Gastrocnemius medialis (tissue), 4 donors: ENCODE measurements around the gene SLC27A3. TPM values are rescaled to one million over a fixed set of nuclear protein-coding genes. Genes with fewer than 3 reads are reported as not detected.
A peak's percentile ranks its signal among the peaks of the same experiment; 100 is the strongest.

Source experiments
- ATAC-seq, 2 donors: fragments of 150-250 bp; one replicate each; pipeline ENCODE4 v1.9.1; 2016
- DNase-seq, 2 donors: peaks; one replicate each; pipeline ENCODE4 v3.0.0-alpha.2; 2019
- H3K27ac ChIP-seq, 4 donors: fragments of 200-600 bp; sonication (generic); 1 replicate in 1 of 4; 2 replicates in 3 of 4; pipeline ENCODE4 v1.5.1; 2016 to 2018; ENCODE audit warnings: mild to moderate bottlenecking in 2 of 4, moderate library complexity in 1 of 4
- H3K27me3 ChIP-seq, 3 donors: fragments of 200-600 bp; sonication (generic) in 2 of 3; 1 replicate in 1 of 3; 2 replicates in 2 of 3; pipeline versions ENCODE4 v1.5.1 to v1.6.0; 2016 to 2019; ENCODE audit warnings: mild to moderate bottlenecking in 1 of 3, moderate library complexity in 1 of 3
- H3K36me3 ChIP-seq, 2 donors: fragments of 200-600 bp; sonication (generic) in 1 of 2; one replicate each; pipeline ENCODE4 v1.5.1; 2017 to 2018
- H3K4me1 ChIP-seq, 2 donors: fragments of 200-600 bp; sonication (generic) in 1 of 2; one replicate each; pipeline ENCODE4 v1.5.1; 2016 to 2017; ENCODE audit warnings: mild to moderate bottlenecking in 2 of 2
- H3K4me3 ChIP-seq, 4 donors: fragments of 200-600 bp; sonication (generic) in 3 of 4; 1 replicate in 1 of 4; 2 replicates in 3 of 4; pipeline ENCODE4 v1.5.1; 2016 to 2019; ENCODE audit warnings: mild to moderate bottlenecking in 2 of 4
- H3K9me3 ChIP-seq, 3 donors: fragments of 200-600 bp; sonication (generic) in 2 of 3; 1 replicate in 1 of 3; 2 replicates in 2 of 3; pipeline ENCODE4 v1.5.1; 2016 to 2019
- CTCF ChIP-seq, 5 experiments: fragments of 450-650 bp in 3 of 5; fragments of 200-600 bp in 2 of 5; sonication (generic) in 2 of 5; IDR thresholded peaks in 4 of 5; conservative IDR thresholded peaks in 1 of 5; 1 replicate in 4 of 5; 2 replicates in 1 of 5; pipeline ENCODE4 v1.5.1; 2016 to 2019; ENCODE audit warnings: antibody characterized with exemption in 5 of 5, mild to moderate bottlenecking in 3 of 5, moderate library complexity in 3 of 5
- POLR2A ChIP-seq, 2 donors: fragments of 450-650 bp; IDR thresholded peaks; one replicate each; pipeline ENCODE4 v1.6.1; 2017; ENCODE audit warnings: antibody characterized with exemption in 2 of 2, mild to moderate bottlenecking in 2 of 2, moderate library complexity in 2 of 2
- in situ Hi-C, 4 donors: fragments of 200-750 bp; cut with MboI; loops; one replicate each; pipeline versions ENCODE4 v1.15.0 to v1.8.0; 2017; ENCODE audit warnings: low sequenced_read_pairs in 4 of 4
- intact Hi-C: fragments of 100-400 bp; cut with DNase I; formaldehyde crosslinking; loops from one replicate; pipeline ENCODE4 v1.15.1; 2023; ENCODE audit warnings: low total_unique reads
- total RNA-seq, 4 donors: library from RNA; depleted of rRNA; stranded (reverse); fragments of >200 nt; gene quantifications; one replicate each; pipeline versions ENCODE4 v1.1.0 to v1.2.3, GENCODE V29; 2016

SLC27A3 gene
- total RNA-seq, 4 donors from 2014 or later = 2.3 to 7.9 (median 3.7) TPM

GRCh38 chr1:153805886-153806719 is 30.9 kb downstream of the SLC27A3 start:
- peaks cover 0 to 30% of the 10 kb centered on the region in 2 donors for H3K4me1 ChIP-seq
- peak overlapping the region; percentile 15 to 82 (median 68) for H3K27ac ChIP-seq
- DNase-seq (no peak), ATAC-seq (no peak)
- no peak for TF ChIP-seq POLR2A (IDR thresholded peaks at IDR 0.05)
- no peaks in the 10 kb centered on the region for H3K9me3 ChIP-seq
- H3K36me3 ChIP-seq = peaks cover 0 to 32% of the 10 kb centered on the region in 2 donors
- in situ Hi-C loops (loop anchor here in 3 of 4 donors (25.0 kb wide), 1 partner anchor 106 kb away; the partner anchor contains the start of gene GATAD2B (in 3 of the 3)), intact Hi-C loops (no loop called here)
- no peaks in the 10 kb centered on the region for H3K27me3 ChIP-seq
- H3K4me3 ChIP-seq = no peak overlapping the region

- Histone ChIP-seq H3K27ac (peak overlapping the region; percentile 19 to 74 (median 38)), H3K4me1 (peaks cover 0 to 25% of the 10 kb centered on the region in 2 donors), H3K27me3 (no peaks in the 10 kb centered on the region), H3K4me3 (no peak overlapping the region), H3K9me3 (no peaks in the 10 kb centered on the region), H3K36me3 (peaks cover 2 to 74% of the 10 kb centered on the region in 2 donors)
- peak; percentile 57 to 80 for ATAC-seq
- in situ Hi-C loops (loop anchor here (10.0 to 25.0 kb wide), 2 partner anchors 96 to 158 kb away; partner anchors contain the start of genes GATAD2B (in 3 of the 4) and JTB (in 1 of the 4)), intact Hi-C loops (loop anchor here (5.0 kb wide), 1 partner anchor 106 kb away; the partner anchor contains the start of gene GATAD2B)
- TF ChIP-seq CTCF (IDR thresholded peaks at IDR 0.05 in 4 of 5, conservative IDR thresholded peaks at IDR 0.05 in 1 of 5) (no peak), POLR2A (IDR thresholded peaks at IDR 0.05) (no peak)
- DNase-seq = peak in 1 of 2 donors; percentile 26
Observed at GRCh38 chr1:153816283-153816889, 41.2 kb downstream of the SLC27A3 start.

DNA sequence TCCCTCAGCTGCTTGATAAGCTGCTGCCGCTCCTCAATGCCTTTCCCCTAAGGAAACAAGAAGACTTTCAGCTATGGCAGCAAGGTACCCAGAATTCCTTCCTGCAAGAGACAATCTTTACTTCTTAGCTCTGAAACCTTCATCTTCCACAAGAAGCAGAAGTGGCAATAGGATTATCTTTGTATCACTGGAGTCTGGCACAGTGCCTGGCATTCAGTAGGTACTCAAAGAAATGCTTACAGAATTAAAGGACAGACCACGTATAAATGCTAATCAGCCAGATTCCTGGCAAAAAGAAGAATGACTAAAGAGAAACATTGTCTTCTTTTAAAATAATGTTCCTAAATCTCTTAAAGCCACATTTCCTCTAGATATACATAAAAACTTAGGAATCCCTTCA is 43.7 kb downstream of the SLC27A3 start:
- no peak for ATAC-seq

GRCh38 chr1:153827168-153827964 is 52.2 kb downstream of the SLC27A3 start:
- no peak for ATAC-seq
- in situ Hi-C loops (no loop called here), intact Hi-C loops (no loop called here)
- peaks cover 7% of the 10 kb centered on the region in 2 donors for H3K4me1 ChIP-seq
- no peak overlapping the region for H3K4me3 ChIP-seq
- H3K9me3 ChIP-seq = no peaks in the 10 kb centered on the region
- no peak for TF ChIP-seq CTCF (IDR thresholded peaks at IDR 0.05 in 4 of 5, conservative IDR thresholded peaks at IDR 0.05 in 1 of 5)
- no peak for TF ChIP-seq POLR2A (IDR thresholded peaks at IDR 0.05)
- no peak for DNase-seq
- H3K27me3 ChIP-seq = no peaks in the 10 kb centered on the region
- H3K36me3 ChIP-seq = peaks cover 0 to 31% of the 10 kb centered on the region in 2 donors
- H3K27ac ChIP-seq = no peak overlapping the region

More for the DNA sequence above, 43.7 kb downstream of the SLC27A3 start:
- intact Hi-C loops = loop anchor here (5.0 kb wide), 1 partner anchor 103 kb away; the partner anchor contains the start of gene GATAD2B
- no peak overlapping the region for H3K4me3 ChIP-seq
- TF ChIP-seq CTCF (IDR thresholded peaks at IDR 0.05 in 4 of 5, conservative IDR thresholded peaks at IDR 0.05 in 1 of 5) = no peak
- no peak for TF ChIP-seq POLR2A (IDR thresholded peaks at IDR 0.05)
- H3K27me3 ChIP-seq = no peaks in the 10 kb centered on the region
- in situ Hi-C loops = loop anchor here (10.0 to 25.0 kb wide), 2 partner anchors 93 to 156 kb away; partner anchors contain the start of genes GATAD2B (in 3 of the 4) and JTB (in 1 of the 4)
- H3K36me3 ChIP-seq = peaks cover 0 to 53% of the 10 kb centered on the region in 2 donors
- no peaks in the 10 kb centered on the region for H3K9me3 ChIP-seq
- peaks cover 0 to 25% of the 10 kb centered on the region in 2 donors for H3K4me1 ChIP-seq
- no peak for DNase-seq
- H3K27ac ChIP-seq = peak overlapping the region in 2 of 4 donors; percentile 4 to 20

Other genes with a start within 250 kb of the SLC27A3 start
- gene S100A6, start 239.4 kb upstream of the SLC27A3 start, total RNA-seq = 100 to 1,000 TPM; 153 to 361 (median 224) TPM
- gene S100A5, start 234.5 kb upstream of the SLC27A3 start, total RNA-seq = not detected
- gene S100A4, start 229.6 kb upstream of the SLC27A3 start, total RNA-seq = 100 to 1,000 TPM in 3 of 4 donors, 10 to 100 TPM in 1; 76.8 to 377 (median 144) TPM
- 1 to 10 TPM in 1 of 4 donors, under 1 TPM in 1, not detected in 2; 0.88 to 1.6 TPM for gene S100A3, start 226.1 kb upstream of the SLC27A3 start, total RNA-seq
- gene S100A2, start 209.6 kb upstream of the SLC27A3 start, total RNA-seq = 10 to 100 TPM in 1 of 4 donors, not detected in 3; 14.7 TPM
- 10 to 100 TPM; 21.5 to 52.1 (median 40.7) TPM for gene S100A16, start 162.3 kb upstream of the SLC27A3 start, total RNA-seq
- 1 to 10 TPM in 1 of 4 donors, not detected in 3; 1.8 TPM for gene S100A14, start 159.1 kb upstream of the SLC27A3 start, total RNA-seq
- gene S100A13, start 147.9 kb upstream of the SLC27A3 start, total RNA-seq = 100 to 1,000 TPM; 113 to 237 (median 159) TPM
- 100 to 1,000 TPM; 390 to 932 (median 616) TPM for gene S100A1, start 147.0 kb upstream of the SLC27A3 start, total RNA-seq
- 10 to 100 TPM; 49.5 to 73.4 (median 59.1) TPM for gene CHTOP, start 141.3 kb upstream of the SLC27A3 start, total RNA-seq
- gene SNAPIN, start 116.7 kb upstream of the SLC27A3 start, total RNA-seq = 100 to 1,000 TPM in 1 of 4 donors, 10 to 100 TPM in 3; 64.0 to 127 (median 90.0) TPM
- gene ILF2, start 104.4 kb upstream of the SLC27A3 start, total RNA-seq = 100 to 1,000 TPM; 110 to 138 (median 117) TPM
- gene NPR1, start 96.7 kb upstream of the SLC27A3 start, total RNA-seq = 1 to 10 TPM; 3.0 to 7.1 (median 4.5) TPM
- gene INTS3, start 47.4 kb upstream of the SLC27A3 start, total RNA-seq = 10 to 100 TPM; 16.1 to 28.0 (median 19.9) TPM
- gene GATAD2B, start 147.6 kb downstream of the SLC27A3 start, total RNA-seq = 10 to 100 TPM; 22.0 to 40.7 (median 28.1) TPM
- 10 to 100 TPM; 38.0 to 45.8 (median 40.1) TPM for gene DENND4B, start 171.3 kb downstream of the SLC27A3 start, total RNA-seq
- 10 to 100 TPM; 17.4 to 27.1 (median 23.3) TPM for gene CRTC2, start 183.2 kb downstream of the SLC27A3 start, total RNA-seq
- 10 to 100 TPM; 37.1 to 63.2 (median 47.9) TPM for gene SLC39A1, start 188.1 kb downstream of the SLC27A3 start, total RNA-seq
- 1 to 10 TPM; 4.5 to 7.9 (median 5.7) TPM for gene CREB3L4, start 192.5 kb downstream of the SLC27A3 start, total RNA-seq
- 100 to 1,000 TPM; 157 to 309 (median 259) TPM for gene JTB, start 202.3 kb downstream of the SLC27A3 start, total RNA-seq
- 10 to 100 TPM in 1 of 4 donors, 1 to 10 TPM in 3; 6.4 to 12.3 (median 9.1) TPM for gene RAB13, start 210.9 kb downstream of the SLC27A3 start, total RNA-seq
- gene RPS27, start 215.4 kb downstream of the SLC27A3 start, total RNA-seq = 1,000 to 10,000 TPM; 1,269 to 1,948 (median 1,828) TPM